ENCODE measurements around the gene BCAM. TPM values are rescaled to one million over a fixed set of nuclear protein-coding genes. Genes with fewer than 3 reads are reported as not detected.
"Not testable (repeated sequence)": the region's sequence is repeated elsewhere in the genome, so short reads cannot be mapped to it uniquely, and the experiment has no call there.

BCAM gene
- polyA plus RNA-seq, 3 donors = 433 to 689 (median 663) TPM

GRCh38 chr19:44861576-44861975, 52.7 kb downstream of the BCAM start:
- DNase-seq (ENCODE audit: extremely low read depth in 1 of 11, low read depth in 9 of 11, low spot score in 4 of 11) = not testable (repeated sequence)

GRCh38 chr19:44863990-44864389, 55.1 kb downstream of the BCAM start:
- DNase-seq (ENCODE audit: extremely low read depth in 1 of 11, low read depth in 9 of 11, low spot score in 4 of 11) = no peak

- no peak for DNase-seq (ENCODE audit: extremely low read depth in 1 of 11, low read depth in 9 of 11, low spot score in 4 of 11)
These were observed 56.4 kb downstream of the BCAM start for GRCh38 chr19:44865196-44865767.

GRCh38 chr19:44866664-44867063, 57.8 kb downstream of the BCAM start:
- DNase-seq (ENCODE audit: extremely low read depth in 1 of 11, low read depth in 9 of 11, low spot score in 4 of 11) = no peak

- no peak for DNase-seq (ENCODE audit: extremely low read depth in 1 of 11, low read depth in 9 of 11, low spot score in 4 of 11)
These were observed 58.7 kb downstream of the BCAM start for GRCh38 chr19:44867578-44867977.

GRCh38 chr19:44869733-44870470, 61.0 kb downstream of the BCAM start:
- no peak for DNase-seq (ENCODE audit: extremely low read depth in 1 of 11, low read depth in 9 of 11, low spot score in 4 of 11)

Other genes with a start within 250 kb of the BCAM start
- gene IGSF23, start 195.5 kb upstream of the BCAM start, polyA plus RNA-seq (ENCODE audit: insufficient read length in 3 of 3) = 1 to 10 TPM in 1 of 3 donors, under 1 TPM in 2; 0.83 to 2.4 (median 0.92) TPM
- gene PVR, start 165.2 kb upstream of the BCAM start, polyA plus RNA-seq (ENCODE audit: insufficient read length in 3 of 3) = 10 to 100 TPM; 31.9 to 37.7 (median 34.1) TPM
- 10 to 100 TPM; 12.3 to 24.0 (median 12.5) TPM for gene CEACAM19, start 137.6 kb upstream of the BCAM start, polyA plus RNA-seq (ENCODE audit: insufficient read length in 3 of 3)
- not detected for gene CEACAM16, start 110.0 kb upstream of the BCAM start, polyA plus RNA-seq (ENCODE audit: insufficient read length in 3 of 3)
- gene BCL3, start 60.4 kb upstream of the BCAM start, polyA plus RNA-seq (ENCODE audit: insufficient read length in 3 of 3) = 10 to 100 TPM in 1 of 3 donors, 1 to 10 TPM in 2; 4.4 to 14.3 (median 9.0) TPM
- gene CBLC, start 31.2 kb upstream of the BCAM start, polyA plus RNA-seq (ENCODE audit: insufficient read length in 3 of 3) = 10 to 100 TPM in 1 of 3 donors, 1 to 10 TPM in 2; 5.4 to 10.1 (median 5.6) TPM
- gene NECTIN2, start 37.2 kb downstream of the BCAM start, polyA plus RNA-seq (ENCODE audit: insufficient read length in 3 of 3) = 100 to 1,000 TPM; 152 to 171 (median 163) TPM
- 10 to 100 TPM; 38.5 to 53.5 (median 46.5) TPM for gene TOMM40, start 82.2 kb downstream of the BCAM start, polyA plus RNA-seq (ENCODE audit: insufficient read length in 3 of 3)
- 100 to 1,000 TPM; 280 to 456 (median 412) TPM for gene APOE, start 96.7 kb downstream of the BCAM start, polyA plus RNA-seq (ENCODE audit: insufficient read length in 3 of 3)
- 10 to 100 TPM; 11.1 to 13.2 (median 11.4) TPM for gene APOC1, start 105.5 kb downstream of the BCAM start, polyA plus RNA-seq (ENCODE audit: insufficient read length in 3 of 3)
- not detected for gene APOC4, start 133.1 kb downstream of the BCAM start, polyA plus RNA-seq (ENCODE audit: insufficient read length in 3 of 3)
- 10 to 100 TPM; 13.6 to 16.6 (median 13.7) TPM for gene APOC2, start 136.9 kb downstream of the BCAM start, polyA plus RNA-seq (ENCODE audit: insufficient read length in 3 of 3)
- gene CLPTM1, start 146.3 kb downstream of the BCAM start, polyA plus RNA-seq (ENCODE audit: insufficient read length in 3 of 3) = 100 to 1,000 TPM; 113 to 136 (median 125) TPM
- 1 to 10 TPM; 4.0 to 7.8 (median 6.2) TPM for gene RELB, start 192.4 kb downstream of the BCAM start, polyA plus RNA-seq (ENCODE audit: insufficient read length in 3 of 3)
- gene CLASRP, start 229.9 kb downstream of the BCAM start, polyA plus RNA-seq (ENCODE audit: insufficient read length in 3 of 3) = 10 to 100 TPM; 65.0 to 86.5 (median 69.1) TPM